Upper lobe of left lung (tissue), 6 donors: ENCODE data around the gene SLC6A6. TPM values are rescaled to one million over a fixed set of nuclear protein-coding genes. Genes with fewer than 3 reads are reported as not detected.

Experiments
- ATAC-seq, 2 donors: fragments of 200-7000 bp; cut with Tn5 transposase; one replicate each; pipeline ENCODE4 v1.9.1; 2022; ENCODE audit warnings: mild to moderate bottlenecking in 2 of 2, moderate library complexity in 2 of 2; ENCODE audit not compliant: low FRiP score in 2 of 2
- DNase-seq, 2 donors: peaks; one replicate each; pipeline ENCODE4 v3.0.0-alpha.2; 2019 to 2020
- H3K27ac ChIP-seq, 4 donors: fragments of 200-600 bp; sonication (generic); one replicate each; pipeline ENCODE4 v1.5.1; 2016 to 2019
- H3K27me3 ChIP-seq, 4 donors: fragments of 200-600 bp; sonication (generic); one replicate each; pipeline ENCODE4 v1.5.1; 2017 to 2019
- H3K36me3 ChIP-seq, 4 donors: fragments of 200-600 bp; sonication (generic); one replicate each; pipeline ENCODE4 v1.5.1; 2016 to 2019
- H3K4me1 ChIP-seq, 4 donors: fragments of 200-600 bp; sonication (generic); one replicate each; pipeline ENCODE4 v1.5.1; 2018 to 2019
- H3K4me3 ChIP-seq, 4 donors: fragments of 200-600 bp; sonication (generic); one replicate each; pipeline ENCODE4 v1.5.1; 2017 to 2019; ENCODE audit warnings: mild to moderate bottlenecking in 2 of 4, moderate library complexity in 1 of 4
- H3K9me3 ChIP-seq, 4 donors: fragments of 200-600 bp; sonication (generic); one replicate each; pipeline ENCODE4 v1.5.1; 2018 to 2019
- EP300 ChIP-seq, 4 donors: sonication (generic); formaldehyde crosslinking; IDR thresholded peaks; one replicate each; pipeline ENCODE4 v1.5.1; 2017; ENCODE audit warnings: antibody characterized with exemption in 4 of 4, control low read depth in 2 of 4
- POLR2A ChIP-seq, 4 donors: fragments of 450-650 bp; IDR thresholded peaks; one replicate each; pipeline ENCODE4 v1.5.1; 2016 to 2017; ENCODE audit warnings: antibody characterized with exemption in 4 of 4, mild to moderate bottlenecking in 2 of 4
- POLR2AphosphoS5 ChIP-seq, 2 donors: sonication (generic); formaldehyde crosslinking; IDR thresholded peaks; one replicate each; pipeline ENCODE4 v1.5.1; 2017; ENCODE audit warnings: antibody characterized with exemption in 2 of 2
- WGBS, 2 donors: methylation state at CpG; one replicate each; pipeline ENCODE4 v1.1.5; 2017 to 2018; 5-methylcytosine and 5-hydroxymethylcytosine counted together
- total RNA-seq, 6 donors: library from RNA; depleted of rRNA in 4 of 6; stranded (reverse); fragments of >200 nt in 4 of 6; gene quantifications; one replicate each; pipeline versions ENCODE4 v1.1.0 to v1.2.1, GENCODE V29; 2016 to 2021
- TF ChIP-seq, protein P1 (sequence below), 6 experiments: fragments of 450-650 bp in 4 of 6; fragments of 200-600 bp in 2 of 6; sonication (generic) in 2 of 6; IDR thresholded peaks; one replicate each; pipeline ENCODE4 v1.5.1; 2016 to 2019; ENCODE audit warnings: antibody characterized with exemption in 6 of 6
- donor health status: DM: no; HTN: no; CAD: no; lungs with moderate emphysema.
- donor health status: DM: no; HTN: yes; CAD: no; lungs with severe emphysema.

SLC6A6 gene
- total RNA-seq, 6 donors from 2014 or later, result 60.6 to 154 (median 92.8) TPM

DNA sequence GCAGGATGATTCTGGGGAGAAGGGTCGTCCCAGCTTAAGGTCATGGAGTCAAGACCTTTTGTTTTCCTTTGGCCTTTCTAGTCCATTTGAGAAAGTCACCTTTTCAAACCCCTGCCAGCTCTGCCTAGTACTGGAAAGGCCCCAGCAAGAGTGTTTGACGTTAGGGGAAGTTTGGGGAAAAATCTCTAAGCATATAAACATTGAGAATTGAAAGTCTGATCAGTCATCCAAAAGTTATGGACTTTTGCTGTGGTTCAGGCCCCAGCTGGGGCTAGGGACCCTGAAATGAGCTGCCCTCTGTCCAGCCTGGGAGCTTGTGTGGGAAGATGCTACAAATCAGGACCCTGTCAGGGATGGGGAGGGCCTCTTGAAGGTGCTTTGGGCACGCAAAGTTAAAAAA lies 21.6 kb downstream of the SLC6A6 start:
- TF ChIP-seq EP300 (IDR thresholded peaks at IDR 0.05), result no peak
- TF ChIP-seq, protein P1, sequence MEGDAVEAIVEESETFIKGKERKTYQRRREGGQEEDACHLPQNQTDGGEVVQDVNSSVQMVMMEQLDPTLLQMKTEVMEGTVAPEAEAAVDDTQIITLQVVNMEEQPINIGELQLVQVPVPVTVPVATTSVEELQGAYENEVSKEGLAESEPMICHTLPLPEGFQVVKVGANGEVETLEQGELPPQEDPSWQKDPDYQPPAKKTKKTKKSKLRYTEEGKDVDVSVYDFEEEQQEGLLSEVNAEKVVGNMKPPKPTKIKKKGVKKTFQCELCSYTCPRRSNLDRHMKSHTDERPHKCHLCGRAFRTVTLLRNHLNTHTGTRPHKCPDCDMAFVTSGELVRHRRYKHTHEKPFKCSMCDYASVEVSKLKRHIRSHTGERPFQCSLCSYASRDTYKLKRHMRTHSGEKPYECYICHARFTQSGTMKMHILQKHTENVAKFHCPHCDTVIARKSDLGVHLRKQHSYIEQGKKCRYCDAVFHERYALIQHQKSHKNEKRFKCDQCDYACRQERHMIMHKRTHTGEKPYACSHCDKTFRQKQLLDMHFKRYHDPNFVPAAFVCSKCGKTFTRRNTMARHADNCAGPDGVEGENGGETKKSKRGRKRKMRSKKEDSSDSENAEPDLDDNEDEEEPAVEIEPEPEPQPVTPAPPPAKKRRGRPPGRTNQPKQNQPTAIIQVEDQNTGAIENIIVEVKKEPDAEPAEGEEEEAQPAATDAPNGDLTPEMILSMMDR (IDR thresholded peaks at IDR 0.05), result no peak
- no peak for TF ChIP-seq POLR2A (IDR thresholded peaks at IDR 0.05)
- no peak for TF ChIP-seq POLR2AphosphoS5 (IDR thresholded peaks at IDR 0.05)
- Histone ChIP-seq H3K9me3 (no peaks in the 10 kb centered on the region), H3K4me3 (no peak overlapping the region), H3K4me1 (peaks cover 56 to 100% (median 88%) of the 10 kb centered on the region in 4 donors), H3K27ac (peak overlapping the region; percentile 61 to 80 (median 70)), H3K27me3 (no peaks in the 10 kb centered on the region), H3K36me3 (no peaks in the 10 kb centered on the region)
- ATAC-seq, result no peak
- WGBS, 2 donors, result 22 to 46% methylated on average over 3 of the region's 3 CpGs
- no peak for DNase-seq

GRCh38 chr3:14424711-14425580 lies 22.5 kb downstream of the SLC6A6 start:
- ATAC-seq, result peak; percentile 21 to 44
- H3K9me3 ChIP-seq, result no peaks in the 10 kb centered on the region
- no peaks in the 10 kb centered on the region for H3K36me3 ChIP-seq
- peak in 1 of 2 donors; percentile 82 for DNase-seq
- TF ChIP-seq POLR2AphosphoS5 (IDR thresholded peaks at IDR 0.05) (peak in 1 of 2 donors; percentile 33), EP300 (IDR thresholded peaks at IDR 0.05) (peak in 1 of 4 donors; percentile 7), POLR2A (IDR thresholded peaks at IDR 0.05) (peak in 1 of 4 donors; percentile 28)
- TF ChIP-seq, protein P1 (IDR thresholded peaks at IDR 0.05), result no peak
- H3K4me3 ChIP-seq, result no peak overlapping the region
- H3K4me1 ChIP-seq, result peaks cover 60 to 98% (median 86%) of the 10 kb centered on the region in 4 donors
- peak overlapping the region; percentile 61 to 80 (median 70) for H3K27ac ChIP-seq
- no peaks in the 10 kb centered on the region for H3K27me3 ChIP-seq
- 29 to 41% methylated on average over 21 to 23 of the region's 23 CpGs for WGBS, 2 donors

DNA sequence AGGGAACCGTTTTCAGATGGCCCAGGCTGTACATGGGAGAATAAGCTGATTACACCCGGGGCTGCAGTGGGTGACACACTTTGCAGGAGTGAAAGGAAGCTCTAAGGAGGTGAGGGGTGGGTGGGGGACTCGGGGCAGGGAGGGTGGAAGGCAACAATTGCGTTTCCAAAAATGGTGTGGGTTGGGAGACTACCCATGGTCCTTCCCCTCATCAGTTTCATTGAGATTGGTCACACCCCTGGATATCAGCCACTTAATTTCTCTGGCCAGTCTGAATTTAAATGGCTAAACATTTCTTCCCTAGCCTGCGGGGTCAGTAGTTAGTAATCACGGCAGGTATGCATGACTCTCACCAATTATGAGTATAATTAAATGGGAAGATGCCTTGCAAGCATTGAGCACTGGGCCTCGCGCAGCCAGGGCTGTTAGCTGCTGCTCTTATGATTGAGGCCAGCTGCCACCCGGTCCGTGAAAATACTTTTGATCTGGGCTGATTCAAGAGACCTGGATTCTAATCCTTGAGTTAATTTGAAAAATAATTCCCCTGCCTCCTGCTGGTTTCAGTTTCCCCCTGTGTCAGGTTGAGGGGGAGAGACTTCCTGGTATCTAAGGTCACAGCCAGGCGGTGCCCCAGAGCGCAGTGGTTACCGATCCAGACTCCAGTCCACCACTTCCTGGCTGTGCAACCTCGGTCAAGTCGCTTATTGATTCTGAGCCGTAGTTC lies 23.3 kb downstream of the SLC6A6 start:
- Histone ChIP-seq H3K9me3 (no peaks in the 10 kb centered on the region), H3K27ac (peak overlapping the region; percentile 61 to 80 (median 70)), H3K4me1 (peaks cover 68 to 98% (median 89%) of the 10 kb centered on the region in 4 donors), H3K36me3 (no peaks in the 10 kb centered on the region), H3K27me3 (no peaks in the 10 kb centered on the region), H3K4me3 (no peak overlapping the region)
- 40 to 43% methylated on average over 16 of the region's 16 CpGs for WGBS, 2 donors
- TF ChIP-seq POLR2AphosphoS5 (IDR thresholded peaks at IDR 0.05) (peak in 1 of 2 donors; percentile 46), POLR2A (IDR thresholded peaks at IDR 0.05) (no peak), EP300 (IDR thresholded peaks at IDR 0.05) (no peak)
- TF ChIP-seq, protein P1 (IDR thresholded peaks at IDR 0.05), result peak in 2 of 6 experiments; percentile 14
- ATAC-seq (peak; percentile 30 to 51), DNase-seq (peak in 1 of 2 donors; percentile 81)

GRCh38 chr3:14426305-14426620 lies 23.9 kb downstream of the SLC6A6 start:
- H3K4me3 ChIP-seq, result no peak overlapping the region
- peaks cover 73 to 98% (median 89%) of the 10 kb centered on the region in 4 donors for H3K4me1 ChIP-seq
- no peaks in the 10 kb centered on the region for H3K36me3 ChIP-seq
- DNase-seq (no peak), ATAC-seq (no peak)
- TF ChIP-seq EP300 (IDR thresholded peaks at IDR 0.05) (no peak), POLR2A (IDR thresholded peaks at IDR 0.05) (no peak), POLR2AphosphoS5 (IDR thresholded peaks at IDR 0.05) (no peak)
- TF ChIP-seq, protein P1 (IDR thresholded peaks at IDR 0.05), result no peak
- H3K9me3 ChIP-seq, result no peaks in the 10 kb centered on the region
- 71 to 79% methylated on average over 5 of the region's 5 CpGs for WGBS, 2 donors
- H3K27me3 ChIP-seq, result no peaks in the 10 kb centered on the region
- H3K27ac ChIP-seq, result peak overlapping the region in 3 of 4 donors; percentile 61 to 80 (median 79)
